ENCODE data around the gene COQ5. TPM values are rescaled to one million over a fixed set of nuclear protein-coding genes. Genes with fewer than 3 reads are reported as not detected.

The COQ5 gene
- total RNA-seq, 3 donors from 2014 or later (not counting 1 experiment from before 2014, with no cell fraction given), result 11.4 to 17.1 (median 14.6) TPM

GRCh38 chr12:120473807-120474615 lies 54.9 kb downstream of the COQ5 start:
- no peaks in the 10 kb centered on the region for H3K9me3 ChIP-seq (ENCODE audit: control insufficient read depth, insufficient read depth, low read length)
- Mint-ChIP-seq H3K4me3 (peak overlapping the region; percentile 17), H3K36me3 (no peaks in the 10 kb centered on the region), H3K27me3 (ENCODE audit: low read depth in 2 of 2) (no peaks in the 10 kb centered on the region), H3K9me3 (no peaks in the 10 kb centered on the region), H3K27ac (peak overlapping the region; percentile 60 to 65), H3K4me1 (peaks cover 57 to 58% of the 10 kb centered on the region in 2 donors)
- 88% methylated on average over 5 of the region's 6 CpGs for WGBS (ENCODE audit: insufficient coverage)
- intact Hi-C loops (cut with micrococcal nuclease), result no loop called here
- H3K4me1 ChIP-seq (ENCODE audit: control insufficient read depth, insufficient read depth, low read length), result peaks cover 50% of the 10 kb centered on the region
- no peaks in the 10 kb centered on the region for H3K27me3 ChIP-seq (ENCODE audit: control insufficient read depth, insufficient read depth, low read length)
- ATAC-seq (no peak), DNase-seq (no peak)
- H3K36me3 ChIP-seq (ENCODE audit: control insufficient read depth, insufficient read depth, low read length), result no peaks in the 10 kb centered on the region
- no peak for TF ChIP-seq CTCF (IDR thresholded peaks at IDR 0.05)
- H3K4me3 ChIP-seq (ENCODE audit: low read length), result no peak overlapping the region
- H3K27ac ChIP-seq (ENCODE audit: low read length), result no peak overlapping the region

GRCh38 chr12:120472521-120472920 lies 56.4 kb downstream of the COQ5 start:
- peaks cover 69% of the 10 kb centered on the region in 2 donors for H3K4me1 Mint-ChIP-seq
- peaks cover 2% of the 10 kb centered on the region for H3K36me3 ChIP-seq (ENCODE audit: control insufficient read depth, insufficient read depth, low read length)
- intact Hi-C loops (cut with micrococcal nuclease), result no loop called here
- H3K27me3 ChIP-seq (ENCODE audit: control insufficient read depth, insufficient read depth, low read length), result no peaks in the 10 kb centered on the region
- no peaks in the 10 kb centered on the region for H3K9me3 ChIP-seq (ENCODE audit: control insufficient read depth, insufficient read depth, low read length)
- no peaks in the 10 kb centered on the region for H3K9me3 Mint-ChIP-seq
- ATAC-seq (no peak), DNase-seq (no peak)
- H3K27me3 Mint-ChIP-seq (ENCODE audit: low read depth in 2 of 2), result no peaks in the 10 kb centered on the region
- peak overlapping the region; percentile 6 to 91 for H3K27ac Mint-ChIP-seq
- no peaks in the 10 kb centered on the region for H3K36me3 Mint-ChIP-seq
- H3K4me3 Mint-ChIP-seq, result peak overlapping the region; percentile 69
- no peak overlapping the region for H3K4me3 ChIP-seq (ENCODE audit: low read length)
- peaks cover 50% of the 10 kb centered on the region for H3K4me1 ChIP-seq (ENCODE audit: control insufficient read depth, insufficient read depth, low read length)
- H3K27ac ChIP-seq (ENCODE audit: low read length), result no peak overlapping the region
- no peak for TF ChIP-seq CTCF (IDR thresholded peaks at IDR 0.05)

DNA sequence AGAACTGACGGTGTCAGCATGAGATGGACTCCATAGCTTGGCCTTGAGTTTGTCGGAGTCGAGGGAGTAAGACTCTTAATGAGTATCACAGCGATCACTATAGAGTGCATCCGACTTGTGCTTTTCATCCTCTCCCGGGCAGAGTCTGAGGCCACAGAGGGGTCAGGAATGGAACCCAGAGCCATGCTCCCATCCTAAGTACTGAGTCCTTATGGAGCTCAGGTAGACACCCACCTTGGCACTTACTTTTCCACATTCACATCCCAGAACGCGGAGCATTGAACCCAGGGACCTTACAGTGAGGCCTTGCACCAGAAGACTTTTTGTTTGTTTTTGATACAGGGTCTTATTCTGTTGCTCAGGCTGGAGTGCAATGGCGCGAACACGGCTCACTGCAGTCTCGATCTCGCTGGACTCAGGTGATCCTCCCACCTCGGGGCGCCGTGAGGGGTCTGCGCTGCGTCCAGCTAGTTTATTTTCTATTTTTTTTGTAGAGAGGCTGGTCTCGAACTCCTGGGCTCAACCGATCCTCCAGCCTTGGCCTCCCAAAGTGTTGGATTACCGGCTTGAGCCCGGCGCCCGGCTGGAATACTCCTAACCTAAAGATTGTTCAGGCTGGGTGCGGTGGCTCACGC lies 58.7 kb downstream of the COQ5 start:
- peak overlapping the region; percentile 95 for H3K4me3 Mint-ChIP-seq
- ATAC-seq, result peak; percentile 13 to 42 (median 15)

More for the DNA sequence above, 58.7 kb downstream of the COQ5 start:
- H3K4me3 ChIP-seq (ENCODE audit: low read length), result peak overlapping the region; percentile 77
- no peak for TF ChIP-seq CTCF (IDR thresholded peaks at IDR 0.05)
- Mint-ChIP-seq H3K9me3 (no peaks in the 10 kb centered on the region), H3K27ac (peak overlapping the region; percentile 91 to 97), H3K27me3 (ENCODE audit: low read depth in 2 of 2) (no peaks in the 10 kb centered on the region), H3K36me3 (peaks cover 3% of the 10 kb centered on the region), H3K4me1 (peaks cover 77 to 78% of the 10 kb centered on the region in 2 donors)
- intact Hi-C loops (cut with micrococcal nuclease), result no loop called here
- peaks cover 48% of the 10 kb centered on the region for H3K4me1 ChIP-seq (ENCODE audit: control insufficient read depth, insufficient read depth, low read length)
- H3K27me3 ChIP-seq (ENCODE audit: control insufficient read depth, insufficient read depth, low read length), result no peaks in the 10 kb centered on the region
- H3K36me3 ChIP-seq (ENCODE audit: control insufficient read depth, insufficient read depth, low read length), result peaks cover 15% of the 10 kb centered on the region
- DNase-seq, result peak in 1 of 2 donors; percentile 48
- 71% methylated on average over 26 of the region's 26 CpGs for WGBS (ENCODE audit: insufficient coverage)
- H3K27ac ChIP-seq (ENCODE audit: low read length), result peak overlapping the region; percentile 82
- no peaks in the 10 kb centered on the region for H3K9me3 ChIP-seq (ENCODE audit: control insufficient read depth, insufficient read depth, low read length)

Data from natural killer cell (primary cell).